Lung (tissue), 12 donors: Measurements from ENCODE around the gene TAF1L. TPM values are rescaled to one million over a fixed set of nuclear protein-coding genes. Genes with fewer than 3 reads are reported as not detected.

Experiments
- ATAC-seq: fragments of 200-7000 bp; cut with Tn5 transposase; one replicate; pipeline ENCODE4 v1.9.1; 2020; ENCODE audit warnings: moderate number of reproducible peaks; ENCODE audit not compliant: insufficient read depth, low FRiP score
- DNase-seq, 3 donors: peaks; one replicate each; pipeline ENCODE4 v3.0.0-alpha.2; 2013 to 2017
- H3K27ac ChIP-seq, 2 donors: one replicate each; pipeline ENCODE4 v1.5.1; 2013; ENCODE audit warnings: mild to moderate bottlenecking in 2 of 2, moderate library complexity in 2 of 2, control low read depth in 1 of 2, inconsistent platforms in 1 of 2, low read depth in 1 of 2, low read length in 1 of 2
- H3K27me3 ChIP-seq, 3 donors: one replicate each; pipeline ENCODE4 v1.5.1; 2013; ENCODE audit warnings: low read length in 2 of 3; ENCODE audit not compliant: control insufficient read depth in 3 of 3, insufficient read depth in 3 of 3
- H3K36me3 ChIP-seq, 4 donors: one replicate each; pipeline ENCODE4 v1.5.1; 2013; ENCODE audit warnings: low read length in 4 of 4, mild to moderate bottlenecking in 1 of 4, moderate library complexity in 1 of 4; ENCODE audit not compliant: control insufficient read depth in 4 of 4, insufficient read depth in 4 of 4
- H3K4me1 ChIP-seq, 5 donors: one replicate each; pipeline ENCODE4 v1.5.1; 2013; ENCODE audit warnings: low read length in 5 of 5, mild to moderate bottlenecking in 2 of 5, moderate library complexity in 1 of 5; ENCODE audit not compliant: control insufficient read depth in 5 of 5, insufficient read depth in 5 of 5
- H3K4me3 ChIP-seq: one replicate; pipeline ENCODE4 v1.5.1; 2013; ENCODE audit warnings: mild to moderate bottlenecking, control low read depth, moderate library complexity
- H3K9ac ChIP-seq, 2 donors: one replicate each; pipeline ENCODE4 v1.5.1; 2013; ENCODE audit warnings: low read length in 2 of 2, control low read depth in 1 of 2; ENCODE audit not compliant: insufficient read depth in 1 of 2
- H3K9me3 ChIP-seq, 4 donors: one replicate each; pipeline ENCODE4 v1.5.1; 2013; ENCODE audit warnings: low read length in 3 of 4, mild to moderate bottlenecking in 1 of 4, moderate library complexity in 1 of 4; ENCODE audit not compliant: control insufficient read depth in 4 of 4, insufficient read depth in 3 of 4
- CTCF ChIP-seq: IDR thresholded peaks from 2 replicates; pipeline ENCODE4 v1.5.1; 2012; ENCODE audit warnings: mild to moderate bottlenecking; ENCODE audit errors: control extremely low read depth, extremely low read depth
- WGBS, 2 donors: extraction: QIAGEN DNeasy Blood & Tissue Kit; methylation state at CpG; one replicate each; pipeline ENCODE4 v1.1.7; 2013; 5-methylcytosine and 5-hydroxymethylcytosine counted together
- polyA plus RNA-seq, 2 donors: library from polyadenylated mRNA; stranded (reverse); fragments of 200-250 nt; gene quantifications; one replicate each; pipeline ENCODE4 v1.2.1, GENCODE V29; 2013
- total RNA-seq, 2 donors: library from RNA; depleted of rRNA in 1 of 2; stranded (reverse); fragments of >200 nt in 1 of 2; gene quantifications; one replicate each; pipeline ENCODE4 v1.2.1, GENCODE V29; 2014 to 2021
- donor health status: control.
- donor health status: control.
- donor health status: Bipolar disorder and iron deficiency.
- donor health status: healthy.
- donor health status: DM: yes; HTN: yes; CAD: no.

TAF1L gene
- total and polyA plus RNA-seq, 4 donors = 0.01 to 0.03 TPM; not detected in 2

GRCh38 chr9:32596096-32596865 is 39.2 kb downstream of the TAF1L start:
- H3K9ac ChIP-seq = no peak overlapping the region
- no peak overlapping the region for H3K27ac ChIP-seq
- H3K4me3 ChIP-seq = no peak overlapping the region
- no peak for ATAC-seq
- TF ChIP-seq CTCF = no peak
- peaks cover 0 to 3% (median 1%) of the 10 kb centered on the region in 4 donors for H3K9me3 ChIP-seq
- H3K36me3 ChIP-seq = no peaks in the 10 kb centered on the region
- 53 to 57% methylated on average over 4 of the region's 4 CpGs for WGBS, 2 donors
- no peaks in the 10 kb centered on the region for H3K4me1 ChIP-seq
- H3K27me3 ChIP-seq = no peaks in the 10 kb centered on the region
- no peak for DNase-seq

GRCh38 chr9:32590898-32591297 is 44.6 kb downstream of the TAF1L start:
- H3K4me3 ChIP-seq = no peak overlapping the region
- no peaks in the 10 kb centered on the region for H3K9me3 ChIP-seq
- H3K27me3 ChIP-seq = no peaks in the 10 kb centered on the region
- H3K27ac ChIP-seq = no peak overlapping the region
- TF ChIP-seq CTCF = no peak
- H3K9ac ChIP-seq = no peak overlapping the region
- no peak for ATAC-seq
- no peak for DNase-seq
- H3K36me3 ChIP-seq = no peaks in the 10 kb centered on the region
- 80 to 83% methylated on average over 1 of the region's 1 CpG for WGBS, 2 donors
- no peaks in the 10 kb centered on the region for H3K4me1 ChIP-seq

- no peaks in the 10 kb centered on the region for H3K36me3 ChIP-seq
- no peak for TF ChIP-seq CTCF
- H3K9ac ChIP-seq = no peak overlapping the region
- H3K4me1 ChIP-seq = no peaks in the 10 kb centered on the region
- H3K9me3 ChIP-seq = no peaks in the 10 kb centered on the region
- H3K27me3 ChIP-seq = peaks cover 0 to 3% (median 0%) of the 10 kb centered on the region in 3 donors
- ATAC-seq = no peak
- H3K4me3 ChIP-seq = no peak overlapping the region
- DNase-seq = no peak
- WGBS, 2 donors = 44 to 57% methylated on average over 2 of the region's 2 CpGs
- no peak overlapping the region for H3K27ac ChIP-seq
Measured at GRCh38 chr9:32590476-32590875, 45.0 kb downstream of the TAF1L start.
